T-cell (primary cell): ENCODE results near the gene TMED9. TPM values are rescaled to one million over a fixed set of nuclear protein-coding genes. Genes with fewer than 3 reads are reported as not detected.

Experiments
- ATAC-seq, 4 experiments: fragments of 200-7000 bp in 3 of 4; fragments of 150-1000 bp in 1 of 4; cut with Tn5 transposase; replicated peaks in 1 of 4; 1 replicate in 3 of 4; 2 replicates in 1 of 4; pipeline ENCODE4 v1.10.0; 2021; ENCODE audit warnings: moderate library complexity in 3 of 4, mild to moderate bottlenecking in 2 of 4, moderate number of reproducible peaks in 1 of 4
- CTCF ChIA-PET, 2 donors: fragments of 300-600 bp; sonication (Branson Sonifier 250); formaldehyde crosslinking; loops; one replicate each; lab custom pipeline; 2022; ENCODE audit warnings: antibody characterized with exemption in 2 of 2; lab: Charles Lee
- POLR2A ChIA-PET, 2 donors: fragments of 300-600 bp; sonication (Branson Sonifier 250); formaldehyde crosslinking; loops; one replicate each; lab custom pipeline; 2022; ENCODE audit warnings: antibody characterized with exemption in 2 of 2; lab: Charles Lee
- DNase-seq, 35 experiments: peaks; one replicate each; pipeline versions ENCODE4 v3.0.0 to v3.0.0-alpha.2; 2013 to 2023
- H3K27ac ChIP-seq: one replicate; pipeline ENCODE4 v1.5.1; 2013; ENCODE audit warnings: low read length
- H3K27me3 ChIP-seq, 2 experiments: replicated peaks in 1 of 2; 1 replicate in 1 of 2; 2 replicates in 1 of 2; pipeline versions ENCODE4 v1.6.1 to v1.7.0; 2013; ENCODE audit warnings: low read length in 1 of 2, mixed read lengths in 1 of 2; ENCODE audit not compliant: control insufficient read depth in 2 of 2, insufficient read depth in 2 of 2; ENCODE audit errors: extremely low read depth in 1 of 2
- H3K36me3 ChIP-seq, 2 donors: 1 replicate in 1 of 2; 2 replicates in 1 of 2; pipeline versions ENCODE4 v1.6.1 to v1.7.0; 2013; ENCODE audit warnings: low read length in 1 of 2; ENCODE audit not compliant: control insufficient read depth in 2 of 2, insufficient read depth in 1 of 2; ENCODE audit errors: extremely low read depth in 1 of 2
- H3K4me1 ChIP-seq, 2 experiments: 1 replicate in 1 of 2; 2 replicates in 1 of 2; pipeline versions ENCODE4 v1.6.1 to v1.7.0; 2013; ENCODE audit warnings: low read length in 2 of 2, mixed read lengths in 1 of 2; ENCODE audit not compliant: insufficient read depth in 2 of 2, control insufficient read depth in 1 of 2; ENCODE audit errors: extremely low read depth in 1 of 2
- H3K4me3 ChIP-seq, 2 donors: 1 replicate in 1 of 2; 2 replicates in 1 of 2; pipeline versions ENCODE4 v1.5.1 to v1.7.0; 2013; ENCODE audit warnings: mild to moderate bottlenecking in 2 of 2, low read length in 1 of 2, moderate library complexity in 1 of 2; ENCODE audit not compliant: control insufficient read depth in 1 of 2; ENCODE audit errors: extremely low read depth in 1 of 2
- H3K9me3 ChIP-seq: 2 replicates; pipeline ENCODE4 v1.7.0; 2013
- H3K27ac Mint-ChIP-seq, 2 donors: one replicate each; pipeline ENCODE4 v1.8.0; 2020 to 2021; ENCODE audit warnings: mild to moderate bottlenecking in 2 of 2, mixed read lengths in 2 of 2
- H3K27me3 Mint-ChIP-seq, 2 donors: one replicate each; pipeline ENCODE4 v1.8.0; 2021 to 2022; ENCODE audit warnings: mixed read lengths in 2 of 2
- H3K36me3 Mint-ChIP-seq: one replicate; pipeline ENCODE4 v1.8.0; 2021; ENCODE audit warnings: mixed read lengths
- H3K4me1 Mint-ChIP-seq, 3 donors: one replicate each; pipeline ENCODE4 v1.8.0; 2020 to 2022; ENCODE audit warnings: mixed read lengths in 3 of 3, mild to moderate bottlenecking in 1 of 3
- H3K4me3 Mint-ChIP-seq, 3 donors: one replicate each; pipeline ENCODE4 v1.8.0; 2020 to 2022; ENCODE audit warnings: mild to moderate bottlenecking in 3 of 3, mixed read lengths in 3 of 3, moderate library complexity in 3 of 3
- H3K9me3 Mint-ChIP-seq, 3 donors: one replicate each; pipeline ENCODE4 v1.8.0; 2020 to 2022; ENCODE audit warnings: mixed read lengths in 3 of 3
- WGBS: methylation state at CpG from one replicate; pipeline ENCODE4 v1.1.5; 2013; ENCODE audit warnings: missing lambda C conversion rate; ENCODE audit not compliant: insufficient coverage; 5-methylcytosine and 5-hydroxymethylcytosine counted together
- total RNA-seq, 35 experiments: library from RNA in 6 of 35; stranded (reverse) in 6 of 35; fragments of 120-200 nt in 1 of 35; gene quantifications; one replicate each; pipeline versions ENCODE4 v1.2.1 to v1.2.4 and lab custom pipeline; 2013 to 2026

Gene TMED9
- total RNA-seq, 5 donors from 2014 or later (not counting 1 experiment from before 2014, with no cell fraction given), result 51.2 to 96.1 (median 84.8) TPM

GRCh38 chr5:177548495-177548894 lies 43.5 kb upstream of the TMED9 start:
- no peak overlapping the region for H3K4me3 Mint-ChIP-seq
- WGBS, result 50% methylated on average over 1 of the region's 1 CpG
- Histone ChIP-seq H3K9me3 (no peaks in the 10 kb centered on the region), H3K4me3 (no peak overlapping the region), H3K27ac (no peak overlapping the region), H3K27me3 (no peaks in the 10 kb centered on the region), H3K36me3 (peaks cover 5 to 21% of the 10 kb centered on the region in 2 donors), H3K4me1 (peaks cover 10% of the 10 kb centered on the region in 2 experiments)
- no peak overlapping the region for H3K27ac Mint-ChIP-seq
- H3K27me3 Mint-ChIP-seq, result no peaks in the 10 kb centered on the region
- POLR2A ChIA-PET, result no interaction called here
- peaks cover 51 to 61% (median 54%) of the 10 kb centered on the region in 3 donors for H3K4me1 Mint-ChIP-seq
- no peak for ATAC-seq
- CTCF ChIA-PET, result no interaction called here
- H3K9me3 Mint-ChIP-seq, result no peaks in the 10 kb centered on the region
- DNase-seq, result no peak
- H3K36me3 Mint-ChIP-seq, result peaks cover 12% of the 10 kb centered on the region

GRCh38 chr5:177550122-177550521 lies 41.9 kb upstream of the TMED9 start:
- no peak overlapping the region for H3K4me3 Mint-ChIP-seq
- peaks cover 55 to 56% (median 56%) of the 10 kb centered on the region in 3 donors for H3K4me1 Mint-ChIP-seq
- H3K9me3 Mint-ChIP-seq, result no peaks in the 10 kb centered on the region
- H3K27me3 Mint-ChIP-seq, result no peaks in the 10 kb centered on the region
- H3K27ac Mint-ChIP-seq, result no peak overlapping the region
- Histone ChIP-seq H3K27ac (no peak overlapping the region), H3K4me1 (peaks cover 13 to 19% of the 10 kb centered on the region in 2 experiments), H3K27me3 (no peaks in the 10 kb centered on the region), H3K36me3 (peaks cover 5 to 20% of the 10 kb centered on the region in 2 donors), H3K9me3 (no peaks in the 10 kb centered on the region), H3K4me3 (no peak overlapping the region)
- peaks cover 12% of the 10 kb centered on the region for H3K36me3 Mint-ChIP-seq
- ChIA-PET POLR2A (interaction anchor here in 1 of 2 donors (0.6 kb wide), 1 partner anchor 561 kb away, joined by 3 read pairs; no protein-coding TSS in a partner anchor), CTCF (no interaction called here)
- no peak for ATAC-seq
- no peak for DNase-seq
- whole genome bisulfite sequencing, result no CpG with 5 or more reads among the region's 1 CpG

GRCh38 chr5:177552839-177553455 lies 39.1 kb upstream of the TMED9 start:
- Histone ChIP-seq H3K27ac (no peak overlapping the region), H3K4me3 (peak overlapping the region; percentile 62 to 79)
- CTCF ChIA-PET, result interaction anchor here in 1 of 2 donors (0.9 kb wide), 1 partner anchor 18 kb away, joined by 3 read pairs; no protein-coding TSS in a partner anchor

GRCh38 chr5:177553671-177554429 lies 38.2 kb upstream of the TMED9 start:
- no peaks in the 10 kb centered on the region for H3K27me3 Mint-ChIP-seq
- H3K9me3 ChIP-seq, result no peaks in the 10 kb centered on the region
- POLR2A ChIA-PET, result no interaction called here
- peaks cover 36 to 47% (median 44%) of the 10 kb centered on the region in 3 donors for H3K4me1 Mint-ChIP-seq
- no peak overlapping the region for H3K27ac Mint-ChIP-seq
- H3K4me3 Mint-ChIP-seq, result peak overlapping the region; percentile 76 to 88 (median 85)
- H3K4me1 ChIP-seq, result peaks cover 13 to 26% of the 10 kb centered on the region in 2 experiments
- WGBS, result under 1% methylated on average over 58 of the region's 72 CpGs
- H3K4me3 ChIP-seq, result peak overlapping the region; percentile 62 to 79
- DNase-seq (peak in 26 of 35 experiments; percentile 1 to 44 (median 24)), ATAC-seq (peak; percentile 13 to 53 (median 50))
- peaks cover 5% of the 10 kb centered on the region for H3K36me3 Mint-ChIP-seq
- no peak overlapping the region for H3K27ac ChIP-seq
- H3K36me3 ChIP-seq, result peaks cover 5 to 13% of the 10 kb centered on the region in 2 donors
- CTCF ChIA-PET, result interaction anchor here in 1 of 2 donors (0.9 kb wide), 1 partner anchor 17 kb away, joined by 3 read pairs; no protein-coding TSS in a partner anchor
- H3K9me3 Mint-ChIP-seq, result no peaks in the 10 kb centered on the region
- H3K27me3 ChIP-seq, result no peaks in the 10 kb centered on the region

More at GRCh38 chr5:177552839-177553455, 39.1 kb upstream of the TMED9 start:
- Histone ChIP-seq H3K27me3 (no peaks in the 10 kb centered on the region), H3K36me3 (peaks cover 5 to 13% of the 10 kb centered on the region in 2 donors), H3K9me3 (no peaks in the 10 kb centered on the region), H3K4me1 (peaks cover 13 to 26% of the 10 kb centered on the region in 2 experiments)
- H3K4me1 Mint-ChIP-seq, result peaks cover 42 to 54% (median 49%) of the 10 kb centered on the region in 3 donors
- peak overlapping the region; percentile 11 to 61 for H3K27ac Mint-ChIP-seq
- DNase-seq, result no peak
- peaks cover 8% of the 10 kb centered on the region for H3K36me3 Mint-ChIP-seq
- WGBS, result 96% methylated on average over 9 of the region's 16 CpGs
- ATAC-seq, result no peak
- peak overlapping the region; percentile 76 to 88 (median 85) for H3K4me3 Mint-ChIP-seq
- POLR2A ChIA-PET, result no interaction called here
- no peaks in the 10 kb centered on the region for H3K27me3 Mint-ChIP-seq
- no peaks in the 10 kb centered on the region for H3K9me3 Mint-ChIP-seq

GRCh38 chr5:177554474-177555111 lies 37.4 kb upstream of the TMED9 start, which contains the start of gene FAM193B:
FAM193B (minus strand) TSS chr5:177554563; CDS start chr5:177554458, 105 bp downstream.
- Histone ChIP-seq H3K4me1 (peaks cover 13 to 26% of the 10 kb centered on the region in 2 experiments), H3K27ac (no peak within 1 kb of the TSS), H3K27me3 (no peaks in the 10 kb centered on the region), H3K4me3 (peak within 1 kb of the TSS; percentile 62 to 79), H3K9me3 (no peaks in the 10 kb centered on the region), H3K36me3 (peaks cover 5 to 13% of the 10 kb centered on the region in 2 donors)
- Mint-ChIP-seq H3K27ac (peak within 1 kb of the TSS; percentile 73 to 81), H3K27me3 (no peaks in the 10 kb centered on the region), H3K4me3 (peak within 1 kb of the TSS; percentile 85 to 88 (median 87)), H3K4me1 (peaks cover 33 to 44% (median 40%) of the 10 kb centered on the region in 3 donors), H3K36me3 (peaks cover 5% of the 10 kb centered on the region), H3K9me3 (no peaks in the 10 kb centered on the region)
- CTCF ChIA-PET, result no interaction called here
- ATAC-seq (peak; percentile 97 to 98 (median 98)), DNase-seq (peak; percentile 86 to 98 (median 92))
- 14% methylated on average over 27 of the region's 49 CpGs for WGBS
- POLR2A ChIA-PET, result no interaction called here

- Histone ChIP-seq H3K27ac (no peak overlapping the region), H3K27me3 (no peaks in the 10 kb centered on the region), H3K4me3 (no peak overlapping the region), H3K4me1 (peaks cover 13 to 26% of the 10 kb centered on the region in 2 experiments), H3K36me3 (peaks cover 5 to 12% of the 10 kb centered on the region in 2 donors), H3K9me3 (no peaks in the 10 kb centered on the region)
- H3K36me3 Mint-ChIP-seq, result peaks cover 5% of the 10 kb centered on the region
- DNase-seq (no peak), ATAC-seq (no peak)
- H3K27ac Mint-ChIP-seq, result peak overlapping the region in 1 of 2 donors; percentile 73
- H3K27me3 Mint-ChIP-seq, result no peaks in the 10 kb centered on the region
- H3K4me3 Mint-ChIP-seq, result peak overlapping the region; percentile 85 to 88 (median 87)
- POLR2A ChIA-PET, result no interaction called here
- WGBS, result 100% methylated on average over 1 of the region's 2 CpGs
- peaks cover 30 to 42% (median 38%) of the 10 kb centered on the region in 3 donors for H3K4me1 Mint-ChIP-seq
- no peaks in the 10 kb centered on the region for H3K9me3 Mint-ChIP-seq
- CTCF ChIA-PET, result no interaction called here
These were observed 36.8 kb upstream of the TMED9 start for GRCh38 chr5:177555228-177555627.
